GM12875 (cell line): Measurements from ENCODE around the gene CACNA1E.

Experiments used
- H3K4me3 ChIP-seq: one replicate; pipeline ENCODE4 v1.5.1; 2011; ENCODE audit warnings: low read depth, low read length, control low read depth
- CTCF ChIP-seq: IDR thresholded peaks from 2 replicates; pipeline ENCODE4 v1.5.1; 2011; ENCODE audit warnings: low read depth, mild to moderate bottlenecking, control low read depth, inconsistent platforms, low read length, moderate library complexity, borderline replicate concordance; ENCODE audit not compliant: insufficient read depth

The CACNA1E gene

DNA sequence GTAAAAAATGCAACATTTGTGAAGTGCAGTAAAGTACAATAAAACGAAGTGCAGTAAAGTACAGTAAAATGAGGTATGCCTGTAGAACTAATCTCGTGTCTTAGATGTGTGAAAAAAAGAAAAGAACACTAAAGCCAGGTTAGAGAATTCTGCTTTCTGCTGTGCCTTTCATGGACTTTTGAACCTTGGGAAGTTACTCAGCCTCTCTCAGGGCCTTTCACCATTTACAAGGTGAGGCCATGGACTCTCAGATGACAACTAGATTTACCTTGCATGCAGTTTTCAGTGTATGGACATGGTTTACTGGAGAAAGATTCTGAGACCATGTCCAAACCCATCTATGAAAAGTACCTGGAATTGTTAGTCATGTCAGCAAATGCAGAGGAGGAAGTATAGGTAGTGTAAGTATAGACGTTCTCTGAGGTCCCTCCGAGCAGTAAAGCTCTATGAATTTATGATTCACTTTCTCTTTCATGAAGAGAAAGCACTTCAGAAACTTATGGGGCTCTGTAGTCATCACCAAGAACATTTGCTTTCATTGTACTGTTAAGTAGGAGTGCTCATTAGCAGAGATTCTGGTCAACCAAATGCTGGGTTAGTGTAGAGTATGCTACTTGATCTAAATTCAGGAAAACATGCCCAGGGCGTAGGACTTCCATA is 143.1 kb downstream of the CACNA1E start:
- no peak for TF ChIP-seq CTCF

GRCh38 chr1:181630398-181630797 is 147.1 kb downstream of the CACNA1E start:
- H3K4me3 ChIP-seq = no peak overlapping the region
- TF ChIP-seq CTCF = no peak

More for the DNA sequence above, 143.1 kb downstream of the CACNA1E start:
- no peak overlapping the region for H3K4me3 ChIP-seq

DNA sequence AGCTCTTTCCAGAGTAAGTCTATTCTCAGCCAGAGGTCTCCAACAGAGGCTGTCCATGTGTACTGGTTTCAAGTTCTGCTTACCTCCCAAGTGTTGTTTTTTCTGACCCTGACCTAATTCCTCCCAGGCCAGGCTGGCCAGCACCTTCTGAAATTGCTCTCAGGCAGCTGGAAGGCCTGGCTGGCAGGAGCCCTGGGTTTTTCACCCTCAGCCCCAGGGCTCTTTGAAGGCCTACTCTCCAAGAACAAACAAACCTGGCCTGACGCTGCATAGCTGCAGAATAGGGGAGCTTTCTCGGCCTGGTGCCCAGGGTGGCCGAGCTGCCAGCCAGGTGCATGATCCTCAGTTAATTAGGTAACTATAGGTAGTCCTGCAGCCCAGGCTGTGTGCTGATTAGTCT is 147.5 kb downstream of the CACNA1E start:
- no peak for TF ChIP-seq CTCF
- H3K4me3 ChIP-seq = no peak overlapping the region

GRCh38 chr1:181632492-181632891 is 149.2 kb downstream of the CACNA1E start:
- TF ChIP-seq CTCF = peak; percentile 6; the same call in 1 of the 2 replicates
- H3K4me3 ChIP-seq = no peak overlapping the region

- no peak overlapping the region for H3K4me3 ChIP-seq
- no peak for TF ChIP-seq CTCF
These were observed 149.6 kb downstream of the CACNA1E start for GRCh38 chr1:181632960-181633359.

- H3K4me3 ChIP-seq = no peak overlapping the region
- TF ChIP-seq CTCF = no peak
These were observed 151.8 kb downstream of the CACNA1E start for GRCh38 chr1:181635110-181635509.

GRCh38 chr1:181637998-181638397 is 154.7 kb downstream of the CACNA1E start:
- no peak for TF ChIP-seq CTCF
- no peak overlapping the region for H3K4me3 ChIP-seq
